NT2/D1 (cell line): ENCODE results near the gene AVPR2.
A peak's percentile ranks its signal among the peaks of the same experiment; 100 is the strongest.

Source experiments
- DNase-seq: peaks from one replicate; pipeline ENCODE4 v3.0.0-alpha.2; 2011; ENCODE audit warnings: low read depth, low spot score
- H3K27me3 ChIP-seq: 2 replicates; pipeline ENCODE4 v1.6.0; 2011; ENCODE audit warnings: mild to moderate bottlenecking; ENCODE audit not compliant: insufficient read length, insufficient read depth
- H3K36me3 ChIP-seq: 2 replicates; pipeline ENCODE4 v1.6.1; 2011; ENCODE audit warnings: mild to moderate bottlenecking, low read length, mixed read lengths; ENCODE audit not compliant: insufficient read depth, insufficient read length
- H3K4me1 ChIP-seq: 2 replicates; pipeline ENCODE4 v1.5.1; 2011; ENCODE audit not compliant: insufficient read depth, insufficient read length
- H3K4me3 ChIP-seq: 2 replicates; pipeline ENCODE4 v1.5.1; 2011; ENCODE audit warnings: low read depth; ENCODE audit not compliant: insufficient read length
- H3K9ac ChIP-seq: 2 replicates; pipeline ENCODE4 v1.6.0; 2011; ENCODE audit warnings: low read depth; ENCODE audit not compliant: insufficient read length
- H3K9me3 ChIP-seq: 2 replicates; pipeline ENCODE4 v1.5.1; 2011; ENCODE audit warnings: mild to moderate bottlenecking, low read length; ENCODE audit not compliant: insufficient read depth
- SUZ12 ChIP-seq: IDR thresholded peaks from 2 replicates; pipeline ENCODE4 v1.6.1; 2011; ENCODE audit not compliant: insufficient read length, insufficient read depth; ENCODE audit errors: extremely low read depth
- YY1 ChIP-seq: IDR thresholded peaks from 2 replicates; pipeline ENCODE4 v1.6.1; 2011; ENCODE audit not compliant: insufficient read length, insufficient read depth
- ZNF274 ChIP-seq: IDR thresholded peaks from 2 replicates; pipeline ENCODE4 v1.6.1; 2011; ENCODE audit warnings: mild to moderate bottlenecking, low read depth, low read length

AVPR2 gene

DNA sequence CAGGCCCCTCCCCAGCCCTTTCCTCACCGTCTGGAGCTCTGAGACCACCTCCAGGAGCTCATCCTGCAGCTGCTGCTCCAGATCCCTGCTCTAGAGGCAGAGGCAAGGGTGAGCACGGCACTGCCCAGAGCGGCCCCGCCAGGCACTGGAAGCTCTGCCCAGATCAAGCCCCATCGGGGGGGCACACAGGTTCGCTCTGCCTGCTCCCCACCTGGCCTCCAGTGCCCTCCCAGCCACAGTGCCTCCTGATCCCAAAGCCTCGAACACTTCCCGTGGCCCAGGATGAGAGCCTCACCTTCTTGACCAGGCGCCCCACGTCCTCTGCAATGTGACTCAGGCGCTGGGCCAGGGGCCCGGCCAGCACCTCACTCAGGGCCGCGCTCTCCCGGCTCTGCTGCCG lies 16.6 kb downstream of the AVPR2 start:
- Histone ChIP-seq H3K4me1 (no peaks in the 10 kb centered on the region), H3K36me3 (peaks cover 11% of the 10 kb centered on the region), H3K4me3 (no peak overlapping the region), H3K27me3 (no peaks in the 10 kb centered on the region), H3K9me3 (no peaks in the 10 kb centered on the region), H3K9ac (no peak overlapping the region)
- TF ChIP-seq SUZ12 (no peak), YY1 (no peak), ZNF274 (no peak)
- DNase-seq = no peak

DNA sequence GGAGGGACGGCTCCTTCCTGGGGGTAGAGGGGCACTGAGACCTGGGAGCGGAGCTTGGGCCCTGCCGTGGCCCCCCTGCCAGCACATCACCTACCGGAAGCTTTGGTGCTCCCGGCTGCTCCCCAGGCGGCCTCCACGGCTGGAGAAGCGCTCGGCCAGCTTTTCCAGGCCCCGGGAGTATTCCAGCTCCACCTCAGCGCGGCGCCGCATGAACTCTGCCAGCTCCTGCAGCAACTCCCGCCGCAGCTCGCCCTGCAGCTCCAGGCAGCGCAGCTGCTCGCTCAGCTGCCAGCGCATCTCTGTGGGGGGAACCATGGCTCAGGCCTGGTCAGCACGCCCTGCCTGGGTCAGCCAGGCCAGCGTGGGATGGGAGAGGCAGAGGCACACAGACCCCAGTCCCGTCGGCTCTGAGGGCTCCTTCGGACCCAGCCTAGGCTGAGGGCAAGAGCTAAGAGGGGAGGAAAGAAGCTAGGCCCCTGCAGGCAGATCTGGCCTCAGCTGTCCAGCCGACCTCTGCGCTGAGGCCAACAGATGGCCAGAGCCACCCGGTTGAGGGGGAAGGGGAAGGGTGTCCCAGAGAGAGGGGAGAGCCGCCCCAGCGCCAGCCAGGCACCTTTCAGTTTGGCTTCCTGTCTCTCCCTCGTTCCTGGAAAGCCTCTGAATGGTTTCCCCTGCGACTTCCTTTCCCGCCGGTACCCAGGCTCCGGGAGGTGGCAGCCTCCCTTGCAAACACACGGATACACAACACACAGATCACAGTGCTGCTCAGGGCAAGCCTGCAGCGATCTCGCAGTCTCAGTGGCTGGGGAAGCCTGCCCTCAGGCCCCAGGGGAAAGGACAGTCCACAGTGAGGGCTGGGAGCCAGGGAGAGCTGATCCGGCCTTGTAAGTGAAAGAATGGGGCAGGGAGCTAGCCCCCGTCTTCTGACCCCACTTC lies 17.3 kb downstream of the AVPR2 start:
- H3K9ac ChIP-seq = no peak overlapping the region
- TF ChIP-seq YY1 (no peak), SUZ12 (no peak), ZNF274 (no peak)
- DNase-seq = no peak

DNA sequence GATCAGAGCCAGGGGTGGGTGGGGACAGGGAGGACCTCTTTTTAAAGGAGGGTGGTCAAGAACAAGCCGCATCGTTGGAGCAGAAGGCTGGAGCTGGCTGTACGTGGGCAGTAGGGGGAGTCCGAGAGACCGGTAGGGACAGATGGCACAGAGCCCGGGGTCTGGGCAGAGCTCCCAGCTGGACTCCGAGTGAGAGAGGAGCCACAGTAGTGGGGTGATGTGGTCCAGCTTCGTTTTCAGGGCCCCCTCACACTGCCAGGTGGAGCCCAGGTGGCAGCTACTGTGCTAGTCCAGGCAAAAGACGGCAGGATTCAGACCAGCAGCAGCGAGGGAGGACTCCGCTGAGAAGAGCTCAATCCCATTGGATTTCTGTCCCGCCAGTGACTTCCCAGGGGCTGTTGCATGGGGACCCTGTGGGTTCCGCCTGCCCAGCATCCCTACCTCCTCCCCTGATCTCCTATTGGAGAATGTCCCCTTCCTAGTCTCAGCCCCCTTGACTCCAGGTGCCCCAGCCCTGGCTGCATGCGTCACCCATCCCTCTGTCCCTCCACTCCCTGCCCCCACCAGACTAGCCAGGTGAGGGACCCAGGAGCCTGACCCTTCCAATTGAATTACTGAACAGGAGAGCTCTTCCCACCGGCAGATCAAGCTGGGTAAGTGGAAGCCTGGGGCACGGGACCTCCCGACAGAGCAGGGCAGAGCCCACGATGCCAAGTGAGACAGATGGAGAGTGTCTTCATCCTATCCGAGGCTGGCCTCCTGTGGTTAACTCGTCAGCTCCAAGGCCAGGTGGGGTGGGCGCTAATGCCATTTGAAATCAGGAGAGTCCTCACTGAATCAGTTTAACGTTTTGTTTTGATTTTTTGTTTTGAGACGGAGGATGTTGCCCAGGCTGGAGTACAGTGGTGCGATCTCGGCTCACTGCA lies 18.7 kb downstream of the AVPR2 start:
- H3K36me3 ChIP-seq = peaks cover 9% of the 10 kb centered on the region
- H3K9me3 ChIP-seq = no peaks in the 10 kb centered on the region
- H3K9ac ChIP-seq = no peak overlapping the region
- no peak for TF ChIP-seq ZNF274
- TF ChIP-seq SUZ12 = no peak
- H3K27me3 ChIP-seq = no peaks in the 10 kb centered on the region
- H3K4me1 ChIP-seq = no peaks in the 10 kb centered on the region
- no peak for DNase-seq
- H3K4me3 ChIP-seq = no peak overlapping the region

More for the DNA sequence above, 17.3 kb downstream of the AVPR2 start:
- Histone ChIP-seq H3K4me3 (no peak overlapping the region), H3K36me3 (peaks cover 9% of the 10 kb centered on the region), H3K9me3 (no peaks in the 10 kb centered on the region), H3K4me1 (no peaks in the 10 kb centered on the region), H3K27me3 (no peaks in the 10 kb centered on the region)

DNA sequence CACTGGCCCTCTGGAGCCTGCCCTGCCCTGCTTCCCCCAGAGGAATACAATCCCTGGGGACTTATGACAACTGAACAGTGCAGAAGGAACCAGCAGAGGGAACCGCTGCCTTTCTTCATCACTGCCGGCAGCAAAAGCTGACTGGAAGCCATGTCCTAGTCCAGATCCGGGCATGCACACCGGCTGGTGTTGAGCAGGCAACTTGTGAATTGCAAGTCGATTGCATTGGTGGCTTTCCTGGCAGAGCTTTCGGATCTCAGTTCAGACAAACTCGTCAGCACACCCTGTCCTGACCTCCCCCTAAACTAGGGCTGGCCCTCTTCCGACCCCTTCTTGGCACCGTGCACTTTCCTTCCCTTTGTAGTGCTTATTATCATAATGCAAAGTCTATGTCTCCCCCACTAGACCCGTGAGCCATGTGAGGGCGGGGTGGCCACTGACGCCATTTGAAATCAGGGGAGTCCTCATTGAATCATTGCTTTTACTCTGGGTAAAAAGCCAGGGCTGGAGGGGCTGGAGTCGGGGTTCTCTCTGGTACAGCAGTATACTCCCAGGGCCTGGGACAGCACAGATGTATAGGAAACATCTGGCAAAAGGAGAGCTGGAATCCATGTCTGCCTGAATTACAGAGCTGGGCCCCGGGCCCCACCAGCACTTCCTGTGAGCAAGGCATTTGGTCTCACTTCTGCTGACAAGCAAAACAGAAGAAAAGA lies 19.8 kb downstream of the AVPR2 start:
- Histone ChIP-seq H3K36me3 (peaks cover 6% of the 10 kb centered on the region), H3K4me1 (no peaks in the 10 kb centered on the region), H3K4me3 (no peak overlapping the region), H3K9ac (no peak overlapping the region), H3K9me3 (no peaks in the 10 kb centered on the region), H3K27me3 (no peaks in the 10 kb centered on the region)
- TF ChIP-seq ZNF274 (no peak), YY1 (no peak), SUZ12 (no peak)
- no peak for DNase-seq

DNA sequence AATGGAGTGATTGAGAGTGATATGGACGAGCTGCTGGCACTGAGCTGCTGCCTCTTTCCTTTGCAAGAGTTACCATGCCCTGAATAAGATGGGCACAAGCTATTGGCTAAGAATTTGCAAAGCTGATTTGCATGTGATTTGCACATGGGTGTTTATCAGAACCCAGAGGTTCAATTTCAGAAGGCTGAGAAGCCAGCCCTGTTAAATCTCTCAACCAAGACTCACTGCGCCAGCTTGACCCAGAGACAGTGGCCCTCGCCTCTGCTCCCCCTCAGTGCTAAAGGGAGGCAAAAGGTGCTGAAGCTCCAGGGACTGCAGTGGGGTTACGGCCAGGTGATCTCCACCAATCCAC lies 20.9 kb downstream of the AVPR2 start:
- TF ChIP-seq YY1 (no peak), SUZ12 (no peak)

DNA sequence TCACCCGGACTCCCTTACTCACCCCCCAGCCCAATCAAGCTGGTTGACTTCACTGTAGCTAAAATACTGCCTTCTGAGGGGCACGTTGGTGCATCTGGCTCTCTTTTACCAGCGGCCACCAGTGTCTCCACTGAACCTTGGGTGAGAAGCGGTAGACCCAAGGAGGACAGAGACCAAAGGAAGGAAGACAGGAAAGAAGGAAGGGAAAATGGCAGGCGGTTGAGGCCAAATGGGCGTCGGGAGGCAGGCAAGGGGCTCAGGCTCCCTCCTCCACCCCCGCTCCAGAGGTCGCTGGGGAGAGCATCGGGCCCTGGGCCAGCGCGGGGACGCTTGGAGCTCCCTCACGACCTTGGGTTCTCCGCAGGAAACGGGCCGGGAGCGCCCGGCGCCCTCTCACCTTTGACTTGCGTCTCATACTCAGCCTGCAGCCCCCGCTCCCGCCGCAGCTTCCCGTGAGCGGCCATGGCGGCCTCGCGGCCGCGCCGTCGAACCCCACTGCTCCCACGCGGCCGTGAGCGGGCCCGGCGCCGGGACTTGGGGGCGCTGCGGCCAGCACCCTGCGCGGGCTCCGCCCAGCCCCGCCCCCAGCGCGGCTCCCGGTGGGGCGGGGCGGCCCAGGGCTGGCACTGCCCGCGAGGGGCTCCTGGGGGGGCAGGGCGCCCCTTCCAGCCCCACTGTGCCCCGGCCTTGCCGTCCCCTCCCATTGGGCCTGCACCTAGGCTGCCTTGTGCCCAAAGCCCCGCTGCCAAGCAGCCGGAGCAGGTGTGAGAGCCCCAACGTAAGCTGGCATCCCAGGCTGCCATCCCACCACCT lies 21.5 kb downstream of the AVPR2 start, which contains the start of gene ARHGAP4:
ARHGAP4 (minus strand) TSS at position 526 of the 813 bp plus-strand sequence; CDS start at position 464, 62 bp downstream.
- TF ChIP-seq SUZ12 (no peak), ZNF274 (no peak), YY1 (no peak)
- peak within 1 kb of the TSS; percentile 50 for H3K4me3 ChIP-seq
- peak within 1 kb of the TSS; percentile 82 for H3K9ac ChIP-seq
- DNase-seq = no peak
- no peaks in the 10 kb centered on the region for H3K9me3 ChIP-seq
- no peaks in the 10 kb centered on the region for H3K4me1 ChIP-seq
- no peaks in the 10 kb centered on the region for H3K27me3 ChIP-seq
- peaks cover 17% of the 10 kb centered on the region for H3K36me3 ChIP-seq

More for the DNA sequence above, 20.9 kb downstream of the AVPR2 start:
- Histone ChIP-seq H3K27me3 (no peaks in the 10 kb centered on the region), H3K9ac (peak overlapping the region; percentile 82), H3K36me3 (peaks cover 15% of the 10 kb centered on the region), H3K4me1 (no peaks in the 10 kb centered on the region), H3K4me3 (peak overlapping the region; percentile 49), H3K9me3 (no peaks in the 10 kb centered on the region)
- DNase-seq = no peak
